CMK (cell line): ENCODE results near the gene TBKBP1.
"Not testable (repeated sequence)": the region's sequence is repeated elsewhere in the genome, so short reads cannot be mapped to it uniquely, and the experiment has no call there.

Experiments used
- DNase-seq: peaks from one replicate; pipeline ENCODE4 v3.0.0-alpha.2; 2010; ENCODE audit warnings: low read depth

TBKBP1 gene

GRCh38 chr17:47733674-47734410, 39.9 kb downstream of the TBKBP1 start:
- no peak for DNase-seq

DNA sequence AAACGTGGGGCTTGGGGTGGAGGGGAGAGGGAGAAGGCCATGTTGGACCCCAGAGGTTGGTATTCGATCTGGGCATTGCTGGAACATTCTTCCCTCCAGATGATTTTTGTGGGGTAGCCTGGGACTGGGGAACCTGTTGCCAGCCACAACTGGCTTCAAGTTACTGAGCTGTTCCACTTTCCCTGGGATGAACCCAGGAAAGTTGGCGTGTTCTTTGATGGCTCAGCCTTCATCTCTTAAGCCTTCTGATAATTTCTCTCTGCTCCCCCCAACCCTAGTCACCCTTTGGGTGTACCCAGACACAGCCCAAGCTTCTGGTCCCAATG, 41.1 kb downstream of the TBKBP1 start:
- no peak for DNase-seq

DNA sequence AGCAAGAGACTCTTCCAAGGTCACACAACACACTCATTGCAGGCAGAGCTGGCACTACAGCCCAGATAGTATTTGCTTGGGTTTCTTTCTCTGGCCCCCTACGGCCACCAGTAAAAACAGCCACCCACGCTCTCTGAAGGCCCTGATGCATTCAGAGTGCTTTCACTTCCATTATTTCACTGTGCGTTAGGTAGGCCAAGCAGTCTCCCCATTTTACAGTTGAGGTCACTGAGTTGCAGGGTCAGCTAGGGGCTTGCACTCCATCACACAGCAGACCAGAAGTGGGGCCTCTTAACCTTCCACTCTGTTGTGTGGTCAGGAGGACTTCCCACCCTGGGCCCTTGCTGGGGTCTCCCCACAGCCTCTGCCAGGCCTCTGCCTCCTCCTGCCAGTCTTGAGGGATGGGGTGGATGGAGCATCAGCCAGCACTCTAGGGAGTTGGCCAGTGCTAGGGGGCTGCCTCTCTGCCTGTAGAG, 41.6 kb downstream of the TBKBP1 start:
- DNase-seq = no peak

GRCh38 chr17:47736501-47737495, 42.8 kb downstream of the TBKBP1 start:
- DNase-seq = no peak

DNA sequence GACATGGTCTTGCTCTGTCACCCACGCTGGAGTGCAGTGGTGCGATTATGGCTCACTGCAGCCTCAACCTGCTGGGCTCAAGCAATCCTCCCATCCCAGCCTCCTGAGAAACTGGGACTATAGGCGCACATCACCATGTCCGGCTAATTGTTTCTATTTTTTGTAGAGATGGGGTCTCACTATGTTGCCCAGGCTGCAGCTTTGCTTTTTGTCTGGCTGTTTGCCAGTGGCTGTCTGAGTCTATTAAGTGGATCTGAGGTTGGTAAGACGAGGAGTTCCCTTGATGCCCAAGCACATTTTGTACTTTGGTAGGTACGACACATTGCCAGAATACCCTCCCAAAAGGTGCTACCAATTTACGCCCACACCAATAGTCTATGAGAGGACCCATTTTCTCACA, 44.2 kb downstream of the TBKBP1 start:
- no peak for DNase-seq

GRCh38 chr17:47739150-47739549, 45.2 kb downstream of the TBKBP1 start:
- DNase-seq = no peak

- not testable (repeated sequence) for DNase-seq
Measured at GRCh38 chr17:47739945-47740344, 46.0 kb downstream of the TBKBP1 start.

- no peak for DNase-seq
Measured at GRCh38 chr17:47741109-47741792, 47.3 kb downstream of the TBKBP1 start.

GRCh38 chr17:47741793-47742145, 47.8 kb downstream of the TBKBP1 start:
- DNase-seq = no peak

DNA sequence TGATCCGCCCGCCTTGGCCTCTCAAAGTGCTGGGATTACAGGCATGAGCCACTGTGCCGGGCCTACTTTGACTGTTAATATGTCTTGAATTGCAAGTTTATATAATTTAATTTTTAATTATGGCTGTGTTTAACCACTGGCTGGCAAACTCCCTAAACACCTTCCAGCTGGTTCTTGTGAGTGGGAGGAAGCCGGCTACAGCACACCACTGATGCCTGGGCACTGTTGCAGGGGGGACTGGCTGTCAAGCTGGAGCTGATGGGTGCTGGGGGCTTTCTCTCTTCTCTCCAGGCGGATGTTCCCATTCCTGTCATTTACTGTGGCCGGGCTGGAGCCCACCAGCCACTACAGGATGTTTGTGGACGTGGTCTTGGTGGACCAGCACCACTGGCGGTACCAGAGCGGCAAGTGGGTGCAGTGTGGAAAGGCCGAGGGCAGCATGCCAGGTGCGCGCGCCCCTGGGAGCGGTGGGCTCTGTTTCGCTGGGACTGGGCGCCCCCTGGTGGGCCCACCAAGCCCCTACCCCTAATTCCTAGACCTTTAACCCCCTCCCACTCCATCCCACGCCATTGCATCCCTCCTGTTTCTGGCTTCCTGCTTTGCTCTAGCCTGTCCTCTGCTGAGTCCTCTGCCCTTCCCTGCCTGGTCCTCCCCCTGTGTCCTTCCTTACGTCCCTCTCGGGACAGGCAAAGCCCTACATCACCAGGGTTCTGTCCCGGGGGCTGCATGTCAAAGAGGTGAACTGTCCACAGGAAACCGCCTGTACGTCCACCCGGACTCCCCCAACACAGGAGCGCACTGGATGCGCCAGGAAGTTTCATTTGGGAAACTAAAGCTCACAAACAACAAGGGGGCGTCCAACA, 48.6 kb downstream of the TBKBP1 start:
- DNase-seq = no peak

- DNase-seq = no peak
Measured at GRCh38 chr17:47744168-47745036, 50.4 kb downstream of the TBKBP1 start.

DNA sequence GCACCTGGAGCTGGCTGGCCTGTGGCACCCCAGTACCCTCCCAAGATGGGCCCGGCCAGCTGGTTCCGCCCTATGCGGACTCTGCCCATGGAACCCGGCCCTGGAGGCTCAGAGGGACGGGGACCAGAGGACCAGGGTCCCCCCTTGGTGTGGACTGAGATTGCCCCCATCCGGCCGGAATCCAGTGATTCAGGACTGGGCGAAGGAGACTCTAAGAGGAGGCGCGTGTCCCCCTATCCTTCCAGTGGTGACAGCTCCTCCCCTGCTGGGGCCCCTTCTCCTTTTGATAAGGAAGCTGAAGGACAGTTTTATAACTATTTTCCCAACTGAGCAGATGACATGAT, 51.0 kb downstream of the TBKBP1 start:
- no peak for DNase-seq

DNA sequence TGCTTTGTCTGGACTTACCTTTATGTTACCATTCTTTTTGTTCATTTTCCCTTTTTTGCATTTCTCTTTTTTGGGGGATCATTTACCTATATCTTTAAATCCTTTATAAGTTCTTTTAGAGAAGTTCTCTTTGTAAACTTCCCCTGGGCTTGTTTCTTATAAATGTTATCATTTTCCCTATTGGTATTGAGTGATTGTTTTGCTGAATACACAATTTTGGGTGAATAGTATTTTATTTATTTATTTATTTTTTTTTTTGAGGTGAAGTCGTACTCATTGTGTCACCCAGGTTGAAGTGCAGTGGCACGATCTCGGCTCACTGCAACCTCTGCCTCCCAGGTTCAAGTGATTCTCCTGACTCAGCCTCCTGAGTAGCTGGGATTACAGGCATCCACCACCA, 57.5 kb downstream of the TBKBP1 start:
- no peak for DNase-seq

GRCh38 chr17:47757386-47757785, 63.4 kb downstream of the TBKBP1 start:
- DNase-seq = no peak

DNA sequence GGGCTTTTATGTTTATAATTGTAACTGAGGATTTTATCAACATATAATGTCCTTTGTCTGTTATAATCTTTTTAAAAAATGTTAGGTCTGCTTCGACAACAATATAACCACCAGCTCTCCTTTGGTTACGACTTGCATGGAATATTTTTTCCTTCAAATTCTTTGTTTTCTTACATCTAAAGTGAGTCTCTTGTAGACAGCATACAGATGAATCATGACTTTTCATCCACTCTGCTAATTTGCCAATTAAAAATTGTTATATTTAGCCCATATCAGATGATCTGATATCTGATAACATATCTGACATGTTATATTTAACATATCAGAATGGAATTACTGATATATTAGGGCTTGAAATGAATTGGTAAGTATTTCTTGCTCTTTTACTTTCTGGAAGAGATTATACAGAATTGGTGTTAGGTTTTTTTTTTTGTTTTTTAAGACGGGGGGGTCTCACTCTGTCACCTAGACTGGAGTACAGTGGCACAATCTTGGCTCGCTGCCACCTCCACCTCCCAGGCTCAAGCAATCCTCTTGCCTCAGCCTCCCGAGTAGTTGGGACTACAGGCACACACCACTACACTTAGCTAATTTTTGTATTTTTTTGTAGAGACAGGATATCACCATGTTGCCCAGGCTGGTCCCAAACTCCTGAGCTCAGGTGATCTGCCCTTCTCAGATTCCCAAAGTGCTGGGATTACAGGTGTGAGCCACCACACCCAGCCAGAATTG, 66.6 kb downstream of the TBKBP1 start:
- DNase-seq = no peak
